Psoas muscle (tissue), 8 donors: Measurements from ENCODE around the gene PRRX2. TPM values are rescaled to one million over a fixed set of nuclear protein-coding genes. Genes with fewer than 3 reads are reported as not detected.

ENCODE experiments used
- ATAC-seq, 4 donors: fragments of 200-7000 bp; cut with Tn5 transposase; one replicate each; pipeline ENCODE4 v1.9.1; 2020; ENCODE audit warnings: moderate library complexity in 3 of 4, mild to moderate bottlenecking in 2 of 4
- DNase-seq, 2 donors: peaks; one replicate each; pipeline ENCODE4 v3.0.0-alpha.2; 2020
- H3K27ac ChIP-seq: fragments of 200-600 bp; one replicate; pipeline ENCODE4 v1.8.0; 2022
- H3K27me3 ChIP-seq, 3 donors: fragments of 200-600 bp in 1 of 3; one replicate each; pipeline versions ENCODE4 v1.6.1 to v1.8.0; 2013 to 2022; ENCODE audit warnings: low read length in 2 of 3, mild to moderate bottlenecking in 2 of 3, moderate library complexity in 1 of 3; ENCODE audit not compliant: insufficient read depth in 3 of 3
- H3K36me3 ChIP-seq, 2 donors: fragments of 200-600 bp in 1 of 2; one replicate each; pipeline versions ENCODE4 v1.6.1 to v1.8.0; 2013 to 2022; ENCODE audit warnings: low read depth in 1 of 2, mild to moderate bottlenecking in 1 of 2, moderate library complexity in 1 of 2; ENCODE audit not compliant: insufficient read depth in 1 of 2
- H3K4me1 ChIP-seq: fragments of 200-600 bp; one replicate; pipeline ENCODE4 v1.8.0; 2022
- H3K4me3 ChIP-seq: fragments of 200-600 bp; one replicate; pipeline ENCODE4 v1.8.0; 2022; ENCODE audit warnings: mild to moderate bottlenecking
- H3K9me3 ChIP-seq: fragments of 200-600 bp; one replicate; pipeline ENCODE4 v1.8.0; 2022
- WGBS, 3 donors: extraction: QIAGEN DNeasy Blood & Tissue Kit; methylation state at CpG; one replicate each; pipeline versions ENCODE4 v1.1.6 to v1.1.7; 2013; 5-methylcytosine and 5-hydroxymethylcytosine counted together
- intact Hi-C, 2 donors: fragments of 100-400 bp; cut with DNase I; formaldehyde crosslinking; loops; one replicate each; pipeline versions ENCODE4 v1.11.0 to v1.14.2; 2022
- polyA plus RNA-seq, 3 donors: library from polyadenylated mRNA; stranded (reverse); fragments of 200-250 nt; gene quantifications; one replicate each; pipeline ENCODE4 v1.2.3, GENCODE V29; 2013
- total RNA-seq, 4 donors: library from RNA; stranded (reverse); fragmentation: NEBNext Ultra II Directional in 2 of 4; extraction: Animal tissue kit (Norgen Biotek cat#: 25700) in 2 of 4; gene quantifications; one replicate each; pipeline versions ENCODE4 v1.2.1 to v1.2.4, GENCODE V29; 2021 to 2023
- TF ChIP-seq, protein P1 (sequence below): fragments of 200-600 bp; IDR thresholded peaks from one replicate; pipeline ENCODE4 v1.8.0; 2022; ENCODE audit warnings: antibody characterized with exemption
- donor health status: healthy with polysubstance abuse.
- donor health status: DM: no; HTN: no; CAD: no; lungs with moderate emphysema.
- donor health status: Bipolar disorder and iron deficiency.
- donor health status: healthy.
- donor health status: DM: yes; HTN: yes; CAD: no.
- donor health status: DM: no; HTN: no; CAD: no.
- donor health status: DM: no; HTN: no; CAD: no.
- donor health status: DM: yes; HTN: yes; CAD: no.

Gene PRRX2
- total and polyA plus RNA-seq, 7 donors = 0.03 to 1.1 (median 0.49) TPM

DNA sequence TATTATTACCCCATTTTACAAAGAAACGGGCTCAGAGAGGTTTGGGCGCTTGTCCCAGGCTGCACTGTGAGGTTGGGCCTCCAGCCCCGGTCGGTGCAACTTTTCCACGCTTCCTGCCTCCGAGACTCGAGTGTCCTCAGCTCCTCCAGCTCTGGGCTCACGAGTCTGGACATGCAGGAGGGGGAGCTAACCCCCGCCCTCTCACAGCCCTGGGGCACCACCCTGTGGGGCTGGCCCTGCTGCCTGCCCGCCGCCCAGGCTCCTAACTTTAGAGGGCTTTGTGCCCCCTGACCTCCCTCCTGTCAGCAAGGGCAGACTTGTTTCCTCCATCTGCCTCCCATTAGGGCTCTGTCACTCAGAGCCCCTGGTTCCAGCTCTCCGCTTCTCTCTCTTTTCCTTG, 19.2 kb upstream of the PRRX2 start:
- H3K27ac ChIP-seq = no peak overlapping the region
- no peak for DNase-seq
- H3K36me3 ChIP-seq = no peaks in the 10 kb centered on the region
- no peak overlapping the region for H3K4me3 ChIP-seq
- no peak for ATAC-seq
- no peaks in the 10 kb centered on the region for H3K27me3 ChIP-seq
- intact Hi-C loops = no loop called here
- WGBS, 3 donors = 66 to 72% (median 68%) methylated on average over 11 to 12 of the region's 12 CpGs
- peaks cover under 1% of the 10 kb centered on the region for H3K4me1 ChIP-seq
- no peaks in the 10 kb centered on the region for H3K9me3 ChIP-seq
- TF ChIP-seq, protein P1, sequence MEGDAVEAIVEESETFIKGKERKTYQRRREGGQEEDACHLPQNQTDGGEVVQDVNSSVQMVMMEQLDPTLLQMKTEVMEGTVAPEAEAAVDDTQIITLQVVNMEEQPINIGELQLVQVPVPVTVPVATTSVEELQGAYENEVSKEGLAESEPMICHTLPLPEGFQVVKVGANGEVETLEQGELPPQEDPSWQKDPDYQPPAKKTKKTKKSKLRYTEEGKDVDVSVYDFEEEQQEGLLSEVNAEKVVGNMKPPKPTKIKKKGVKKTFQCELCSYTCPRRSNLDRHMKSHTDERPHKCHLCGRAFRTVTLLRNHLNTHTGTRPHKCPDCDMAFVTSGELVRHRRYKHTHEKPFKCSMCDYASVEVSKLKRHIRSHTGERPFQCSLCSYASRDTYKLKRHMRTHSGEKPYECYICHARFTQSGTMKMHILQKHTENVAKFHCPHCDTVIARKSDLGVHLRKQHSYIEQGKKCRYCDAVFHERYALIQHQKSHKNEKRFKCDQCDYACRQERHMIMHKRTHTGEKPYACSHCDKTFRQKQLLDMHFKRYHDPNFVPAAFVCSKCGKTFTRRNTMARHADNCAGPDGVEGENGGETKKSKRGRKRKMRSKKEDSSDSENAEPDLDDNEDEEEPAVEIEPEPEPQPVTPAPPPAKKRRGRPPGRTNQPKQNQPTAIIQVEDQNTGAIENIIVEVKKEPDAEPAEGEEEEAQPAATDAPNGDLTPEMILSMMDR = no peak

DNA sequence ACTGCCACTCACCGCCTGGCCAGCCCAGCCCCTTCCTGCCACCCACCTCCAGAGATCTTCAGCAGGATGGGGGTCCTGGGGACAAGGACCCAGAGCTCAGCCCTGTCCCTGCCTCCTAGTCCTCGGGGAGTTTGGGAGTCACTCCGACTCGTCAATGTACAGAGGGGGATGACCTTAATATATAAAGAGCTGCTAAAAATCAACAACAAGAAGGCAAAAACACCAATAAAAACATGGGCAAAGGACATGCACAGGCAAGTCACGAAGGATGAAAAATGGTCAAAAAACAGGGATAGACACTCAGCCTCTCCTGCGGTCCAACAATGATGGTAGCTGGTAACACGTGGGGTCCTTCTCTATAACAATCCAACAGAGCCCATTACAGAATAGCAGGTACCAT, 18.8 kb upstream of the PRRX2 start:
- Histone ChIP-seq H3K36me3 (no peaks in the 10 kb centered on the region), H3K27me3 (no peaks in the 10 kb centered on the region), H3K4me3 (no peak overlapping the region), H3K27ac (no peak overlapping the region), H3K9me3 (no peaks in the 10 kb centered on the region), H3K4me1 (no peaks in the 10 kb centered on the region)
- ATAC-seq (no peak), DNase-seq (no peak)
- TF ChIP-seq, protein P1 = no peak
- WGBS, 3 donors = 92 to 96% (median 95%) methylated on average over 7 of the region's 7 CpGs
- intact Hi-C loops = no loop called here

DNA sequence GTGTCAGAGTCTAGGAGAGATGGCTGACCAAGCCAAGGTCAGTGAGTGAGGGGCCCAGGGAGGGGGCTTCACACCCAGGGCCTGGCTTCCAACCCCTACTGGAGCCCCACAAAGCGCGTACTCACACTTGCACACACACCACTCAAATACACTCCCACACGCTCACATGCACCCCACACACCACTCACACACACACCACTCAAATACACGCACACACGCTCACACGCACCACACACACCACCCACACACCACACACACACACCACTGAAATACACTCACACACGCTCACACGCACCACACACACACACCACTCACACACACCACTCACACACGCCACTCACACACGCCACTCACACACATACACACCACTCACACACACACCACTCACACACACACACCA, 17.8 kb upstream of the PRRX2 start:
- intact Hi-C loops = no loop called here
- DNase-seq = no peak
- no peaks in the 10 kb centered on the region for H3K27me3 ChIP-seq

DNA sequence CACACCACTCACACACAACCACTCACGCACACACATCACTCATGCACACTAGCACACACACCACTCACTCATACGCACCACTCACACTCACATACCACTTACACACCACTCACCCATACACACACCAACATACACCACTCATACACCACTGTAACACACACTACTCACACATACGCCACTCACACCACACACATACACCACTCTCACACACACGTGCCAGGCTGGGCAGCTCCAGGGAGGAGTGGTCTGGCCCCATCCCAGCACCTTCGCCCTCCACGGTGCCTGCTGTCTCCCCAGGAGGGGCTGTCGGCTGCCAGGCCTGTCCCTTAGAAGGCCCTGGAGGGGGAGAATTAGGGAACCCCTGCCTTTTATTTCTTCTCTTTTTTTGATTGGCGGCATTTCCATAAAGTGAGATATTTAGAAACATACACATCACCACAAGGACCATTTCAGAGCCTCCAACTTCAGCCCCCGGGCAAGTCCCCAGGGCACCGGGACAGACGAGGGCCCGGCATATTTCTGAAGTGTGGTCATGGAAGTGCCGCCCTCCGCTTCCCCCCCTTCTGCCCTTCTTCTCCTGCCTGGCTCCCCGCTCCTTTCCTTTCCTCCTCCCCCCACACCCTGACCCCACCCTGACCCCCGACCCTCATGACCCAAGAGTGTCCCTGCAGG, 17.2 kb upstream of the PRRX2 start:
- TF ChIP-seq, protein P1 = no peak
- H3K4me1 ChIP-seq = no peaks in the 10 kb centered on the region
- no peaks in the 10 kb centered on the region for H3K27me3 ChIP-seq
- no peaks in the 10 kb centered on the region for H3K36me3 ChIP-seq
- no peaks in the 10 kb centered on the region for H3K9me3 ChIP-seq
- H3K27ac ChIP-seq = no peak overlapping the region
- ATAC-seq (no peak), DNase-seq (no peak)
- intact Hi-C loops = no loop called here
- 53 to 65% (median 55%) methylated on average over 15 to 16 of the region's 16 CpGs for WGBS, 3 donors
- no peak overlapping the region for H3K4me3 ChIP-seq

More for the DNA sequence above, 17.8 kb upstream of the PRRX2 start:
- no peak for ATAC-seq
- Histone ChIP-seq H3K36me3 (no peaks in the 10 kb centered on the region), H3K4me1 (no peaks in the 10 kb centered on the region), H3K4me3 (no peak overlapping the region), H3K9me3 (no peaks in the 10 kb centered on the region), H3K27ac (no peak overlapping the region)
- TF ChIP-seq, protein P1 = no peak
- WGBS, 3 donors = 87 to 91% (median 88%) methylated on average over 10 of the region's 10 CpGs

DNA sequence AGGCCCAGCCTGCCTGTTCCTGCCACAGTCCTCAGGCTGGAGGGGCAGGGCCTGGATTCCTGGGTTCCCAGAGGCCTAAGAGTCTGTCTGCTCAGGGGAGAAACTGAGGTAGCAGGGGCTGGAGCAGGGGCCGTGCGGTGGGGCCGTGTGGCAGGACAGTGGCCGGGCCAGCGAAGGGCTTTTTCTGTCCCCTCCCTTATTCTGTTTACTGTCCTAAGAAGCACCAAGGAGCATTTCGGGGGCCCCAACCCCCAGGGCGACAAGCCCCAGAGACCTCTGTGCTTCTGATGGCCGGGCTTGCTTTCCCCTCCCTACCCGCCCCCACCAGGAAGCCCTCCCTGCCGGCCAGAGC, 16.7 kb upstream of the PRRX2 start:
- 61 to 79% (median 71%) methylated on average over 6 to 10 of the region's 10 CpGs for WGBS, 3 donors

More for the DNA sequence above, 16.7 kb upstream of the PRRX2 start:
- Histone ChIP-seq H3K4me3 (no peak overlapping the region), H3K27ac (no peak overlapping the region), H3K4me1 (no peaks in the 10 kb centered on the region), H3K36me3 (no peaks in the 10 kb centered on the region), H3K27me3 (no peaks in the 10 kb centered on the region), H3K9me3 (no peaks in the 10 kb centered on the region)
- TF ChIP-seq, protein P1 = no peak
- intact Hi-C loops = no loop called here
- DNase-seq (no peak), ATAC-seq (no peak)
